Measurements from ENCODE around the gene CTNND2.
A peak's percentile ranks its signal among the peaks of the same experiment; 100 is the strongest.

CTNND2 gene

DNA sequence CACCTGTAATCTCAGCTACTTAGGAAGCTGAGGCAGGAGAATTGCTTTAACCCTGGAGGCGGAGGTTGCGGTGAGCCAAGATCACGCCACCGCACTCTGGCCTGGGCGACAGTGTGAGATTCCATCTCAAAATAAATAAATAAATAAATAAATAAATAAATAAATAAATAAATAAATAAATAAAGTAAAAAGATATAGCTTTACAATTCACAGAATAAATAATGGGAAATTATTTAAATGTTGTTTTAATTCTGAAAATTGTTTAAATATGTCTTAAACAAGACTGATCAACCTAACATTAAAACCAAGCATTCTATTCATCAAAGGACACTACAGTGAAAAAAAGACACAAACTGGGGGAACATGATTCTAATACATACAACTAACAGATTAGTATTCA lies 357.1 kb downstream of the CTNND2 start:
- H4K20me1 ChIP-seq, result no peaks in the 10 kb centered on the region
- H3K9me3 ChIP-seq (replicated peaks in 1 of 11), result no peaks in the 10 kb centered on the region
- no peak for TF ChIP-seq Cebpa-rat (IDR thresholded peaks at IDR 0.05)
- no peak overlapping the region for H3K4me3 ChIP-seq
- H3K4me1 ChIP-seq, result peaks cover 0 to 9% (median 0%) of the 10 kb centered on the region in 10 experiments; a peak in 2 of 20 replicates
- peak overlapping the region in 1 of 11 experiments; percentile 31; a peak in 1 of 22 replicates for H3K4me2 ChIP-seq
- H3K27me3 ChIP-seq, result no peaks in the 10 kb centered on the region
- no peak overlapping the region for H3K9ac ChIP-seq
- no peak overlapping the region for H3K27ac ChIP-seq
- no peaks in the 10 kb centered on the region for H3K36me3 ChIP-seq

DNA sequence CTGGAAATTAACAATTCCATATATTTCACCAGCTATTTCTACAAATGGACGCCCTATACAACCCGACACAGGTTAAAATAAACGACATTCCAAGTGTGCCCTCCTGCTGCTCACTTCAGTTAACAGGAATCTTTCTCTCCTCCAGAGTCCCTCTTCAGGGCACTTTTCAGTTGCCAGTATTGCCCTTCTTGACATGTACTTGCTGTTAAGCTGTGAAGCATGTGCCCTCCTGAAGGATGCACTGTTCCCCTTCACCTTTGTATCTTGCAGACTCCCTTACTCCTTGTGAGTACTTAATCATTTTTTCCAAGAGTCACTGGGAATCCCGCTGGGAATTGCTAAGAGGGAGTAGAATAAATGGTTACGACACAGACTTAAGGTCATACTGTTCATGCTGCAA lies 364.1 kb downstream of the CTNND2 start:
- H3K4me3 ChIP-seq, result no peak overlapping the region
- no peaks in the 10 kb centered on the region for H3K9me3 ChIP-seq (replicated peaks in 1 of 11)
- no peak overlapping the region for H3K9ac ChIP-seq
- no peaks in the 10 kb centered on the region for H3K4me1 ChIP-seq
- no peaks in the 10 kb centered on the region for H4K20me1 ChIP-seq
- H3K27ac ChIP-seq, result no peak overlapping the region
- no peaks in the 10 kb centered on the region for H3K36me3 ChIP-seq
- H3K4me2 ChIP-seq, result no peak overlapping the region
- H3K27me3 ChIP-seq, result no peaks in the 10 kb centered on the region
- TF ChIP-seq Cebpa-rat (IDR thresholded peaks at IDR 0.05), result no peak

DNA sequence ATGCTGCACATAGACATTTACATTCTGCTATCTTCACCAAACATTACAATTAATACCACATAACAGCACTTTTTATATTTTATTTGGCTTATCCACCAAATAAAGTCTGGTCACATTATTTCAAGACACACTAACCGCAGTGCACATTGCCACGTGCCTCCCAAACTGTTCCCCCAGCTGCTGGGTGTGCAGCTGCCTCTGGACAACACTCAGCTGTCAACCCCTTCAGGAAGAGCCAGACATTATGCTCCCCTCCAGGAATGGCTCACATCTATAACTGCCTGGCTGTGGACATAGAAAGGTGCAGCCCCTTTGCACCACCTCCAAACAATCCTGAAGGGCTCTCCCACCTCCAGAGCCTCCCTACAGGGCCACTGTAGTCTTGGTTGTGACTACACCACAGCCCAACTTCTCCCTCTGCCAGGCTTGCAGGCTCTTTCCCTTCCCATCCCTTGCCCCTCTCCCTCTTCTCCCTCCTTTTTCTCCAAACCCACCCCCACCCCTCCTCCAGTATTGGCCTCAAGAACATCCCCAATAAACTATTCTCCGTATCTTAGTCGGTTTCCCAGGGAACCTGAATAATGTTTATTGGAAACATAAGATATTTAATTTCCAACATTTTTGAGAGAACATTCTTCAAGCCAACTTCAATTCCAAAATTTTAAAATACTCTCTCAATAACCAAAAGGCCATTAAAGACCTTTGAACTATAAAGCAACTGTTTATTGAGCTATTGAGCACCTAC lies 372.3 kb downstream of the CTNND2 start:
- no peak for TF ChIP-seq Cebpa-rat (IDR thresholded peaks at IDR 0.05)
- Histone ChIP-seq H3K9ac (no peak overlapping the region), H4K20me1 (no peaks in the 10 kb centered on the region), H3K4me2 (no peak overlapping the region; a peak in 1 of 22 replicates), H3K4me1 (no peaks in the 10 kb centered on the region), H3K9me3 (replicated peaks in 1 of 11) (no peaks in the 10 kb centered on the region), H3K36me3 (no peaks in the 10 kb centered on the region), H3K4me3 (no peak overlapping the region), H3K27ac (no peak overlapping the region), H3K27me3 (no peaks in the 10 kb centered on the region)

DNA sequence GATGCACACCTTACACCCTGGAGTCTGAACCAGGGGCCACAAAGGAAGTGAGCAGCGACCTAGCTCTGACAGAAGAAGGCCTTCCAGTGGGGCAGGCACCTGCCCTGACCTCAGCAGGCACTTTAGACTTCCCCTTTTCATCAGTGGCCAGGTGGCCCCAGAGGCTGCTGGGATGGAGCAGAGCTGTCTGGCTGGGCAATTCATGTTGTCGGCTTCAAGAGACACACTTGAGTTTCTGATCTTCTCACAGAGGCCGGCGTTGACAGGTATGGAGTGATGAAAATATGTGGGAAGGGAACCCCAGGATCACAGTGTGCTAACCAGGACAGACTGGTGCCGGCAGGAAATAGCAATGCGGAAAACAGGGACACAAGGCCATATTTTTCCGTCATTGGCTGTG lies 375.5 kb downstream of the CTNND2 start:
- H3K4me1 ChIP-seq, result peaks cover 0 to 17% (median 5%) of the 10 kb centered on the region in 10 experiments; a peak in 7 of 20 replicates
- H3K9ac ChIP-seq, result no peak overlapping the region
- H3K4me3 ChIP-seq, result no peak overlapping the region
- H3K36me3 ChIP-seq, result no peaks in the 10 kb centered on the region
- no peak for TF ChIP-seq Cebpa-rat (IDR thresholded peaks at IDR 0.05)
- H3K9me3 ChIP-seq (replicated peaks in 1 of 11), result 0 out of 22 replicates have a peak, but pooled peaks cover 0 to 5% (median 0%) of the 10 kb centered on the region in 11 experiments
- no peak overlapping the region for H3K27ac ChIP-seq
- H3K4me2 ChIP-seq, result no peak overlapping the region
- no peaks in the 10 kb centered on the region for H4K20me1 ChIP-seq
- no peaks in the 10 kb centered on the region for H3K27me3 ChIP-seq

DNA sequence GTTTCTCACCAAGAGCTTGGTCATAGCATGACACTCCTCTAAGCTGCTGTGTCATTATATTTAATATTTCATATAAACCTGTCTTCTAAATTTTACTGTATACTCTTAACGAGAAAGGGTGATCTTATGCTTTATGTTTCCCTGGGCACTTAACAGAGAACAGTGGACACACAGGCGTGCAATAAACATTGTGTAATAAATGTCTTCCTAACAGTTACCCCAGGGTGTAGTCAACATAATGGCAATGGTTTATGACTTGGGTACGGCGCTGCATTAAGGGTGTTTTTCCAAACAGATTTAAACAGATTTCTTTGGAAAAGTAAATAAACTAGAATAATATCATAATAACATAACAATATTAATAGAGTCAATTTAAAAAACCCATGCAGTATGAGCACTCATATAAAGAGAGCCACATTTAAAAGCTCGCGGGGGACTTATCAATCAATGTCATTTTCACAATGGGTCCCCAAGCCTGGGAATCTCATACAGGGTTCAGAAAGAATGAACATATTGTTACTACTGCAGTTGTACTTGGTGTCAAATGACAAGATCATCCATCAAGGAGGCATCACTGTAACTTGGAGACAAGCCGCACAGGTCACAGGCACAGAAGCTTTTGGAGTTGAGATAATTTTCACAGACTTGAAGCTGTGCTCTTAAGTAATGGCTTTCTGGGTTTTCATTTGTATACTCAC lies 376.4 kb downstream of the CTNND2 start:
- Histone ChIP-seq H3K4me1 (peaks cover 0 to 17% (median 5%) of the 10 kb centered on the region in 10 experiments; a peak in 7 of 20 replicates), H3K9ac (no peak overlapping the region), H3K4me2 (no peak overlapping the region), H3K27me3 (no peaks in the 10 kb centered on the region), H3K9me3 (replicated peaks in 1 of 11) (0 out of 22 replicates have a peak, but pooled peaks cover 0 to 5% (median 0%) of the 10 kb centered on the region in 11 experiments), H3K27ac (no peak overlapping the region), H3K36me3 (no peaks in the 10 kb centered on the region), H3K4me3 (no peak overlapping the region), H4K20me1 (no peaks in the 10 kb centered on the region)
- TF ChIP-seq Cebpa-rat (IDR thresholded peaks at IDR 0.05), result no peak

DNA sequence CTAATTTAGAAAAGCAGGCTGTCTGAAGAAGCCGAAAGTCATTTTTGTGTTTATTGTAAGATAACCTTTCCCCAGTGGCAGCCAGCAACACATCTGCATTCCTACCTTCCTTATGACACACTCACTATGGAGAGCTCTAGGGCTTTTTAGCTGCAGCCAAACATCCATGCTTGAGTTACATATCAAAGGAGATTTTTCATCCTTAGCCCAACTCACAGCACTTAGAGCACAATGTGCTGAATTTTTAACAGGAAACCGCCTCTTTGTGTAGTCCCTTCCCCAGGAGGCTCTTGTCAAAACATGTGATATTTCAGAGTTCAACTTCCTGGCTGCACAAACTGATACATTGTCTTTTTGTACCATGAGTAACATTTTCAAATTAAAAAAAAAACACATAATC lies 379.2 kb downstream of the CTNND2 start:
- Histone ChIP-seq H4K20me1 (no peaks in the 10 kb centered on the region), H3K27ac (no peak overlapping the region), H3K27me3 (no peaks in the 10 kb centered on the region), H3K4me3 (no peak overlapping the region), H3K4me2 (peak overlapping the region in 5 of 11 experiments; percentile 15 to 47 (median 33); a peak in 7 of 22 replicates), H3K4me1 (peaks cover 0 to 17% (median 5%) of the 10 kb centered on the region in 10 experiments; a peak in 7 of 20 replicates), H3K9ac (no peak overlapping the region), H3K9me3 (replicated peaks in 1 of 11) (0 out of 22 replicates have a peak, but pooled peaks cover 0 to 5% (median 0%) of the 10 kb centered on the region in 11 experiments), H3K36me3 (no peaks in the 10 kb centered on the region)
- TF ChIP-seq Cebpa-rat (IDR thresholded peaks at IDR 0.05), result no peak

DNA sequence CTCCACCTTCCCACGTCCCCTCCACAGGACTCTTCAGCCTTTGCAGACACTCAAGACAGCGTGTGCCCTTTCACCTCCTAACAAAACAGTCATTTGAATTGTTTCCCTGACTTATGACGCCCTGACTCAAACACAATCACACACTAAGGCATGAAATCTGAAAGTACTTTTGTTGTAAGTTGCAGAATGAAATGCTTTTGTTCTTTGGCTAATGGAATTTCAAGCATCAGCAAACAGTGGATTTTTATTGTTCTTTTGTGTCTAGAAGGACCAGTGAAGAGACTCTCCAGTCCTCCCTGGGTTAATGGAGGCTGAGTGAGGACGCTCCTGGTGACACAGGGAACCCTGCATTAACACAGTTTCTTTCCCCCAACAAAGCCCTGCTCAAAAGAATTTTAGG lies 380.1 kb downstream of the CTNND2 start:
- 0 out of 22 replicates have a peak, but pooled peaks cover 0 to 5% (median 0%) of the 10 kb centered on the region in 11 experiments for H3K9me3 ChIP-seq (replicated peaks in 1 of 11)
- TF ChIP-seq Cebpa-rat (IDR thresholded peaks at IDR 0.05), result no peak
- H3K4me1 ChIP-seq, result peaks cover 0 to 17% (median 5%) of the 10 kb centered on the region in 10 experiments; a peak in 7 of 20 replicates
- H3K27me3 ChIP-seq, result no peaks in the 10 kb centered on the region
- H3K4me2 ChIP-seq, result 0 out of 22 replicates have a peak overlapping the region, but pooled peaks of 1 of the 11 experiments have one; percentile 47
- H3K36me3 ChIP-seq, result no peaks in the 10 kb centered on the region
- no peaks in the 10 kb centered on the region for H4K20me1 ChIP-seq
- no peak overlapping the region for H3K9ac ChIP-seq
- no peak overlapping the region for H3K4me3 ChIP-seq
- no peak overlapping the region for H3K27ac ChIP-seq

DNA sequence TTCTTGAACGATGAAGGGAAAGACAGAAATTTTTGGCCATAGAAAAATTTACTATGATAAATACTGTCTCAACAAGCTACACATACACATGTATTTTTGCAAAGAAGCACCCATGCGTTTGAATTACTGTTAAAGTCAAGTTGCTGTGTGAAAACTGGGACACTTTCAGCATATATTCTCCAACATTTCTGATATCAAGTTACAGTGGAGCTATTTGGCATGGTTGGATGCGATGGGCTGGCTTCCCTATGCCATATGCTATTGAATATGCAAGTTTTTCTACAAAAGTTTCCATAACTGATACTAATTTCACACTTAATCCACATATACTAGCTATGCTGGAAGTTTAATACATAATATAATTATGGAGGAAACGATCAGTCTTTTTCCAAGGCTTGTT lies 381.4 kb downstream of the CTNND2 start:
- no peak overlapping the region for H3K9ac ChIP-seq
- no peaks in the 10 kb centered on the region for H4K20me1 ChIP-seq
- 0 out of 22 replicates have a peak, but pooled peaks cover 0 to 5% (median 0%) of the 10 kb centered on the region in 11 experiments for H3K9me3 ChIP-seq (replicated peaks in 1 of 11)
- no peak overlapping the region for H3K4me2 ChIP-seq
- TF ChIP-seq Cebpa-rat (IDR thresholded peaks at IDR 0.05), result no peak
- H3K27me3 ChIP-seq, result no peaks in the 10 kb centered on the region
- H3K36me3 ChIP-seq, result no peaks in the 10 kb centered on the region
- no peak overlapping the region for H3K27ac ChIP-seq
- H3K4me3 ChIP-seq, result no peak overlapping the region
- peaks cover 0 to 17% (median 5%) of the 10 kb centered on the region in 10 experiments; a peak in 7 of 20 replicates for H3K4me1 ChIP-seq

DNA sequence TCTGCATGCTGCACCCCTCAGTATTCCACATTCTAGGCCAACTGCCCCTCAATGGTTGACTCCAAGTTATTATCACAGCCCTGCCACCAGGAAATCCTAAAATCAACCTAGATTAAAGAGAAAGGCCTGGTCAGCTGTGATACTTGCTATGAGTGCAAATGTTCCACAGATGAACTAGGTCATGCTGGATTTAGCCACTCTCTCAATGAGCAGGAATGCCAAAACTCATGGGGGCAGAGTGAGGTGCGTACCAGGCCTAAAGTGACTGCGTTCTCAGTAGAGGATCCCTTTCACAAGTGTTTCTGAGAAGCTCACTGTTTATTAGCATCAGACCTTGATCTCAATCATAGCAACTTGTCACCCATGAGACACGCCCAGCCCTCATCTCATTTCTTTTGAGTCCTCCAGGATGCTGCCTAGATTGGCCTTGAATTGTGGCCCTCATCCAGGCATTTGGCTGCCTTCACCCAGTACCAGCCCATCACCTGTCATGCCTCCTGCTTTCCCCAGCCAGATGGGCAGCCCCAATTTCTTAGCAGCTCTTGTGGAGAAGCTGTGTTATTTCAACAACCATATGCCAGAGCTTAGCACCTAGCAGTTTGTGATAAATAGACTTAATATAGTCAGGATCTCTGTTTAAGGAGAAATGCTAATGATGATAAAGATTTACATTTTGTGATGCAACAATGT lies 383.9 kb downstream of the CTNND2 start:
- Histone ChIP-seq H3K9me3 (replicated peaks in 1 of 11) (no peaks in the 10 kb centered on the region), H3K36me3 (no peaks in the 10 kb centered on the region), H3K27ac (no peak overlapping the region), H3K9ac (no peak overlapping the region), H3K27me3 (no peaks in the 10 kb centered on the region), H3K4me3 (no peak overlapping the region), H4K20me1 (no peaks in the 10 kb centered on the region), H3K4me2 (no peak overlapping the region), H3K4me1 (peaks cover 0 to 13% (median 5%) of the 10 kb centered on the region in 10 experiments; a peak in 7 of 20 replicates)
- TF ChIP-seq Cebpa-rat (IDR thresholded peaks at IDR 0.05), result no peak
